Adrenal gland (tissue), 12 donors: ENCODE data around the gene SARM1. TPM values are rescaled to one million over a fixed set of nuclear protein-coding genes. Genes with fewer than 3 reads are reported as not detected.

Source experiments
- DNase-seq, 7 donors: peaks; one replicate each; pipeline ENCODE4 v3.0.0-alpha.2; 2019 to 2020
- H3K27ac ChIP-seq, 5 donors: fragments of 200-600 bp; sonication (generic) in 4 of 5; 1 replicate in 3 of 5; 2 replicates in 2 of 5; pipeline versions ENCODE4 v1.5.1 to v1.8.0; 2016 to 2020; ENCODE audit warnings: mild to moderate bottlenecking in 1 of 5
- H3K27me3 ChIP-seq: fragments of 200-600 bp; 2 replicates; pipeline ENCODE4 v1.8.0; 2021
- H3K36me3 ChIP-seq, 2 donors: fragments of 200-600 bp; replicated peaks in 1 of 2; 1 replicate in 1 of 2; 2 replicates in 1 of 2; pipeline versions ENCODE4 v1.5.1 to v1.8.0; 2018 to 2022
- H3K4me1 ChIP-seq, 2 donors: fragments of 200-600 bp; replicated peaks in 1 of 2; 1 replicate in 1 of 2; 2 replicates in 1 of 2; pipeline versions ENCODE4 v1.5.1 to v1.8.0; 2018 to 2021
- H3K4me3 ChIP-seq, 4 donors: fragments of 200-600 bp; sonication (generic) in 3 of 4; one replicate each; pipeline ENCODE4 v1.5.1; 2016 to 2018
- H3K9me3 ChIP-seq, 3 donors: fragments of 200-600 bp; sonication (generic) in 1 of 3; replicated peaks in 1 of 3; 1 replicate in 2 of 3; 2 replicates in 1 of 3; pipeline versions ENCODE4 v1.5.1 to v1.8.0; 2016 to 2021
- CTCF ChIP-seq, 6 experiments: fragments of 450-650 bp in 4 of 6; fragments of 200-600 bp in 2 of 6; sonication (generic) in 1 of 6; IDR thresholded peaks; 1 replicate in 5 of 6; 2 replicates in 1 of 6; pipeline versions ENCODE4 v1.5.1 to v1.8.0; 2016 to 2021; ENCODE audit warnings: antibody characterized with exemption in 6 of 6, mild to moderate bottlenecking in 2 of 6, moderate library complexity in 1 of 6
- POLR2A ChIP-seq, 2 donors: fragments of 450-650 bp; IDR thresholded peaks; one replicate each; pipeline ENCODE4 v1.6.1; 2017; ENCODE audit warnings: antibody characterized with exemption in 2 of 2, mild to moderate bottlenecking in 2 of 2, moderate library complexity in 1 of 2
- WGBS, 4 donors: extraction: QIAGEN DNeasy Blood & Tissue Kit in 2 of 4; methylation state at CpG; one replicate each; pipeline versions ENCODE4 v1.1.5 to v1.1.7; 2013 to 2017; 5-methylcytosine and 5-hydroxymethylcytosine counted together
- intact Hi-C, 2 donors: fragments of 100-400 bp; cut with DNase I; formaldehyde crosslinking; loops; one replicate each; pipeline versions ENCODE4 v1.14.1 to v1.15.0; 2022 to 2023
- polyA plus RNA-seq, 3 donors: library from polyadenylated mRNA; stranded (reverse); fragments of 200-250 nt in 2 of 3; fragments of 350-450 nt in 1 of 3; fragmentation: Illumina TruSeq in 1 of 3; extraction: RNeasy Lipid Tissue Mini Kit (QIAGEN cat#74804) in 1 of 3; gene quantifications; one replicate each; pipeline ENCODE4 v1.2.3, GENCODE V29; 2013 to 2014
- total RNA-seq, 9 donors: library from RNA; depleted of rRNA in 4 of 9; stranded (reverse); fragments of >200 nt in 4 of 9; fragments of 120-200 nt in 1 of 9; fragmentation: NEBNext Ultra II Directional in 1 of 9; extraction: Animal tissue kit (Norgen Biotek cat#: 25700) in 1 of 9; gene quantifications; one replicate each; pipeline versions ENCODE4 v1.1.0 to v1.2.4, GENCODE V29; 2013 to 2023
- donor health status: healthy with polysubstance abuse.
- donor health status: Bipolar disorder and iron deficiency.
- donor health status: DM: yes; HTN: yes; CAD: no.
- donor health status: DM: no; HTN: no; CAD: no.
- donor health status: DM: no; HTN: no; CAD: no.
- donor health status: DM: yes; HTN: yes; CAD: no.

The SARM1 gene
- total and polyA plus RNA-seq, 12 donors = 5.8 to 40.0 (median 23.9) TPM

DNA sequence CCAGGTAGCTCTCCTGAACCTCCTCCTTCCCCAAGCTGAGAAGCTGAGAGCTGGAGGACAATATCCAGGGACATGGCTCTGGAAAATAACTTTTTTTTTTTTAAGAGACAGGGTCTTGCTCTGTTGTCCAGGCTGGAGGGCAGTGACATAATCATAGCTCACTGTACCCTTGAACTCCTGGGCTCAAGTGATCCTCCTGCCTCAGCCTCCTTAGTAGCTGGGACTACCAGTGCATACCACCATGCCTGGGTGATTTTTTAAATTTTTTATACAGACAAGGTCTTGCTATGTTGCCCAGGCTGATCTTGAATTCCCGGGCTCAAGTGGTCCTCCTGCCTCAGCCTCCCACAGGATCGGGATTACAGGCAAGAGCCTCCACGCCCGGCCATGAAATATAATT, 28.3 kb downstream of the SARM1 start:
- no peak for DNase-seq
- no peak overlapping the region for H3K4me3 ChIP-seq
- no peaks in the 10 kb centered on the region for H3K27me3 ChIP-seq
- intact Hi-C loops = loop anchor here in 1 of 2 donors (10.0 kb wide), 1 partner anchor 65 kb away; no protein-coding TSS in a partner anchor
- H3K9me3 ChIP-seq = no peaks in the 10 kb centered on the region
- WGBS, 4 donors = 89 to 98% (median 96%) methylated on average over 4 of the region's 4 CpGs
- peaks cover 26 to 54% of the 10 kb centered on the region in 2 donors for H3K4me1 ChIP-seq
- TF ChIP-seq POLR2A (IDR thresholded peaks at IDR 0.05) (no peak), CTCF (IDR thresholded peaks at IDR 0.05) (no peak)
- H3K36me3 ChIP-seq = peaks cover 0 to 53% of the 10 kb centered on the region in 2 donors
- H3K27ac ChIP-seq = peak overlapping the region in 2 of 5 donors; percentile 67 to 77

DNA sequence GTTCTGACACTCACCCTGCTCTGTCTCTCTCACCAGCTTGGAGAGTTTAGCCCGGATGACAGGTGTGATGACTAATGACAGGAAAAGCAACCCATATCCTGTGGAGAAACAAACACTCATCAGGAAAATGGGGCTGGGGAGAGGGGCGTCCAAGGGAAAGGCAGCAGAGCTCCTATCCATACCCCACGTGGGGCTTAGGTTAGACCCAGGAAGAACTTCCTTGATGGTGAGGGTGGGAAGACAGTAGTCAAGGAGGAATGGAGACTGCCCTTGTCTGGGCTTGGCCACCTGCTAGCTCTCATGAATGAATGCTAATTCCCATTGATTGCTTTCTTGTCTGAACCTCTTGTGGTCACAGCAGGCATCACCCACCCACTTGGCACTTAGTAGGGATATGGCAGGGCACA, 30.7 kb downstream of the SARM1 start:
- 34 to 46% (median 44%) methylated on average over 3 of the region's 3 CpGs for WGBS, 4 donors
- peaks cover 35 to 59% of the 10 kb centered on the region in 2 donors for H3K4me1 ChIP-seq
- no peak for DNase-seq
- H3K9me3 ChIP-seq = no peaks in the 10 kb centered on the region
- TF ChIP-seq POLR2A (IDR thresholded peaks at IDR 0.05) (no peak), CTCF (IDR thresholded peaks at IDR 0.05) (no peak)
- no peaks in the 10 kb centered on the region for H3K27me3 ChIP-seq
- intact Hi-C loops = loop anchor here in 1 of 2 donors (10.0 kb wide), 1 partner anchor 63 kb away; no protein-coding TSS in a partner anchor
- peaks cover 0 to 38% of the 10 kb centered on the region in 2 donors for H3K36me3 ChIP-seq
- H3K27ac ChIP-seq = no peak overlapping the region
- H3K4me3 ChIP-seq = no peak overlapping the region

DNA sequence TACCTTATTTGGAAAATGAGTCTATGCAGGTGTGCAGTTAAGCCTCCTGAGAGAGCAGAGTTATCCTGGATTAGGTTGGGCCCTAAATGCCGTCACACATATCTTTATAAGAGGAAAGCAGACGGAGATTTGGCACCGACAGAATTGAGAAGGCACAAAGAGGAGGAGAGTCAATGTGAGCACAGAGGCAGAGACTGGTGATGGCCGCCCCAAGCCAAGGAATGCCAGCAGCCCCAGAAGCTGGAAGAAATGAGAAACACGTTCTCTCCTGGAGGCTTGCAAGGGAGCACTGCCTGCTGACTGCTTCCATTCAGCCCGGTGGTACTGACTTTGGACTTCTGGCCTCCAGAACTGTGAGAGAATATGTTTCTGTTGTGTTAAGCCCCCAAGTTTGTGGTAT, 31.4 kb downstream of the SARM1 start:
- H3K36me3 ChIP-seq = peaks cover 0 to 38% of the 10 kb centered on the region in 2 donors
- peaks cover 33 to 53% of the 10 kb centered on the region in 2 donors for H3K4me1 ChIP-seq
- no peak for TF ChIP-seq CTCF (IDR thresholded peaks at IDR 0.05)
- no peak for TF ChIP-seq POLR2A (IDR thresholded peaks at IDR 0.05)
- H3K27me3 ChIP-seq = no peaks in the 10 kb centered on the region
- H3K9me3 ChIP-seq = no peaks in the 10 kb centered on the region
- intact Hi-C loops = loop anchor here in 1 of 2 donors (10.0 kb wide), 1 partner anchor 62 kb away; no protein-coding TSS in a partner anchor
- no peak overlapping the region for H3K4me3 ChIP-seq
- DNase-seq = no peak
- H3K27ac ChIP-seq = peak overlapping the region in 1 of 5 donors; percentile 82
- WGBS, 4 donors = 83 to 93% (median 90%) methylated on average over 6 of the region's 6 CpGs

GRCh38 chr17:28404007-28404406, 32.5 kb downstream of the SARM1 start:
- H3K9me3 ChIP-seq = no peaks in the 10 kb centered on the region
- H3K36me3 ChIP-seq = peaks cover 0 to 35% of the 10 kb centered on the region in 2 donors
- H3K27ac ChIP-seq = peak overlapping the region in 2 of 5 donors; percentile 82 to 84
- no peaks in the 10 kb centered on the region for H3K27me3 ChIP-seq
- intact Hi-C loops = loop anchor here in 1 of 2 donors (10.0 kb wide), 1 partner anchor 61 kb away; no protein-coding TSS in a partner anchor
- no peak for DNase-seq
- H3K4me3 ChIP-seq = no peak overlapping the region
- TF ChIP-seq POLR2A (IDR thresholded peaks at IDR 0.05) = no peak
- no peak for TF ChIP-seq CTCF (IDR thresholded peaks at IDR 0.05)
- H3K4me1 ChIP-seq = peaks cover 21 to 41% of the 10 kb centered on the region in 2 donors
- 68 to 75% (median 71%) methylated on average over 2 of the region's 2 CpGs for WGBS, 4 donors
